Nephron progenitor cell (in vitro differentiated cells): ENCODE data around the gene AFMID.

Experiments used
- DNase-seq: peaks from one replicate; pipeline ENCODE4 v3.0.0; 2021
- H3K27ac Mint-ChIP-seq: 2 replicates; pipeline ENCODE4 v1.8.0; 2021; ENCODE audit warnings: mild to moderate bottlenecking, moderate library complexity, mixed read lengths
- H3K27me3 Mint-ChIP-seq: 2 replicates; pipeline ENCODE4 v1.8.0; 2021; ENCODE audit warnings: mild to moderate bottlenecking, low read depth, mixed read lengths; ENCODE audit not compliant: poor library complexity
- H3K36me3 Mint-ChIP-seq: 2 replicates; pipeline ENCODE4 v1.8.0; 2021; ENCODE audit warnings: low read depth, mixed read lengths
- H3K4me1 Mint-ChIP-seq: 2 replicates; pipeline ENCODE4 v1.8.0; 2021; ENCODE audit warnings: mixed read lengths
- H3K4me3 Mint-ChIP-seq: 2 replicates; pipeline ENCODE4 v1.8.0; 2021; ENCODE audit warnings: mild to moderate bottlenecking, moderate library complexity, mixed read lengths
- H3K9me3 Mint-ChIP-seq: 2 replicates; pipeline ENCODE4 v1.8.0; 2021; ENCODE audit warnings: mild to moderate bottlenecking, moderate library complexity, mixed read lengths
- TF ChIP-seq, protein P1 (sequence below): fragments of 200-600 bp; sonication (generic); IDR thresholded peaks from 2 replicates; pipeline ENCODE4 v1.5.0; 2021; ENCODE audit warnings: antibody characterized with exemption

Gene AFMID

DNA sequence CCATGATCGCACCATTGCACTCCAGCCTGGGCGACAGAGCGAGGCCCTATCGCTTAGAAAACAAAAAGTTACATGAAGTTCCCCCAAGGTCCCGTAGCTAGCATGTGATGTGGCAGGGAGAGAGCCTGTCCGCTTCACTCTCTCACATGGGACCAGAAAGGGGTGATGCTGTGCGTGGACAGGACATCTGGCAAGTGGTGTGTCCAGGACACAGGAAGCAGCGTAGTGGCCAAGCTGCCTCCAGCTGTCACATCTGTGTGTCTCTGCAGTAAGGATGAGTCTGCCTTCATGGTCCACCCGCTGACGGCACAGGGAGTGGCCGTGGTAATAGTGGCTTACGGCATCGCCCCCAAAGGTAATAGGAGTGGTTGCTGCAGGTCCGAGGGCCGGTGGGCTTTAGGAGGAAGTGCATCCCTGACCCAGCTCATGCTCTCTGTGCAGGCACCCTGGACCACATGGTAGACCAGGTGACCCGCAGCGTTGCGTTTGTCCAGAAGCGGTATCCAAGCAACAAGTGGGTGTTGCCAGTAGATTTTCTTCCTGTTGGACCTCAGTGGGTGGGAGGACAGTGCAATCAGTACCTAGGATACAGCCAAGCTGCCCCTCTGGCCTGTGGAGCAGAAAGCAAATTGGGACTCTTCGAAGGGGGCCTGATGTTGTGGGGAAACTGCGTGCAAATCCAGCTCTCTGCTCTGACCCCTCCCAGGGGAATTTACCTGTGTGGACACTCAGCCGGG lies 17.4 kb downstream of the AFMID start:
- Mint-ChIP-seq H3K4me1 (no peaks in the 10 kb centered on the region), H3K36me3 (peaks cover 28% of the 10 kb centered on the region), H3K4me3 (no peak overlapping the region), H3K9me3 (no peaks in the 10 kb centered on the region), H3K27me3 (no peaks in the 10 kb centered on the region), H3K27ac (no peak overlapping the region)
- DNase-seq: no peak
- TF ChIP-seq, protein P1, sequence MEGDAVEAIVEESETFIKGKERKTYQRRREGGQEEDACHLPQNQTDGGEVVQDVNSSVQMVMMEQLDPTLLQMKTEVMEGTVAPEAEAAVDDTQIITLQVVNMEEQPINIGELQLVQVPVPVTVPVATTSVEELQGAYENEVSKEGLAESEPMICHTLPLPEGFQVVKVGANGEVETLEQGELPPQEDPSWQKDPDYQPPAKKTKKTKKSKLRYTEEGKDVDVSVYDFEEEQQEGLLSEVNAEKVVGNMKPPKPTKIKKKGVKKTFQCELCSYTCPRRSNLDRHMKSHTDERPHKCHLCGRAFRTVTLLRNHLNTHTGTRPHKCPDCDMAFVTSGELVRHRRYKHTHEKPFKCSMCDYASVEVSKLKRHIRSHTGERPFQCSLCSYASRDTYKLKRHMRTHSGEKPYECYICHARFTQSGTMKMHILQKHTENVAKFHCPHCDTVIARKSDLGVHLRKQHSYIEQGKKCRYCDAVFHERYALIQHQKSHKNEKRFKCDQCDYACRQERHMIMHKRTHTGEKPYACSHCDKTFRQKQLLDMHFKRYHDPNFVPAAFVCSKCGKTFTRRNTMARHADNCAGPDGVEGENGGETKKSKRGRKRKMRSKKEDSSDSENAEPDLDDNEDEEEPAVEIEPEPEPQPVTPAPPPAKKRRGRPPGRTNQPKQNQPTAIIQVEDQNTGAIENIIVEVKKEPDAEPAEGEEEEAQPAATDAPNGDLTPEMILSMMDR: no peak

DNA sequence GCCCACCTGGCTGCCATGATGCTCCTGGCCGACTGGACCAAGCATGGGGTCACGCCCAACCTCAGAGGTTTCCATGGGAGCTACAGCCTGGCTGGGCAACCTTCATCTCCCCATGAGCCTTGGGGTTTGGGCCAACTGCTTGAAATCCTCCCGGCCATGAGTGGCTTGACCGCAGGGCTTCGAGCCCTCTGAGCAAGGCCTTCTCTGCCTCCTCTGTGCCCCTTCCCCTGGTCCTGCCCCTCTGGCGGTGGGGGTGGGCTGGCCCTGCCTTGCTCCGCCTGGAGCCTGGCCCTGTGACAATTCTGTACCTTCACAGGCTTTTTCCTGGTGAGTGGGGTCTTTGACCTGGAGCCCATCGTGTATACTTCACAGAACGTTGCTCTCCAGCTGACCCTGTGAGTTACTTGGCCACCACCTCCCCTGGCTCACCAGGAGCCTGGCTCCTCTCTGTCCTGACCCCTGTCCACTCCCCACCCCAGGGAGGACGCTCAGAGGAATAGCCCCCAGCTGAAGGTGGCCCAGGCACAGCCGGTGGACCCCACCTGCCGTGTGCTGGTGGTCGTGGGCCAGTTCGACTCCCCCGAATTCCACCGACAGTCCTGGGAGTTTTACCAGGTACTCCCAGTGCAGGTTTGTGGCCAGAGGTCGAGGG lies 18.1 kb downstream of the AFMID start:
- Mint-ChIP-seq H3K36me3 (peaks cover 23% of the 10 kb centered on the region), H3K4me3 (no peak overlapping the region), H3K4me1 (no peaks in the 10 kb centered on the region), H3K27ac (no peak overlapping the region), H3K27me3 (no peaks in the 10 kb centered on the region), H3K9me3 (no peaks in the 10 kb centered on the region)
- DNase-seq: no peak
- TF ChIP-seq, protein P1: no peak

DNA sequence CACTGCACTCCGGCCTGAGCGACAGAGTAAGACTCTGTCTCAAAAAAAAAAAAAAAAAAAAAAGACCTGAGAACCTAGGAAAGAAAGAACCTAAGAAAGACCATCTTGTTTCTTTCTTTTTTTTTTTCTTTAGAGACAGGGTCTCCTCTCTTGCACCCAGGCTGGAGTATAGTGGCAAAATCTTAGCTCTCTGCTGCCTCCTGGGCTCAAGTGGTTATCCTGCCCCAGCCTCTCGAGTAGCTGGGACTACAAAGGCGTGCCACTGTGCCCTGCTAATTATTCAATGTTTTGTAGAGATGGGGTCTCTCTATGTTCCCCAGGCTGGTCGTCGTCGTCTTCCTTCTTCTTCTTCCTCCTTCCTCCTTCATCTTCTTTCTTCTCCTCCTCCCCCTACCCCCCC lies 19.1 kb downstream of the AFMID start:
- Mint-ChIP-seq H3K9me3 (no peaks in the 10 kb centered on the region), H3K4me1 (no peaks in the 10 kb centered on the region), H3K36me3 (peaks cover 21% of the 10 kb centered on the region), H3K27me3 (peaks cover 6% of the 10 kb centered on the region), H3K27ac (no peak overlapping the region), H3K4me3 (no peak overlapping the region)
- TF ChIP-seq, protein P1: no peak
- DNase-seq: no peak

DNA sequence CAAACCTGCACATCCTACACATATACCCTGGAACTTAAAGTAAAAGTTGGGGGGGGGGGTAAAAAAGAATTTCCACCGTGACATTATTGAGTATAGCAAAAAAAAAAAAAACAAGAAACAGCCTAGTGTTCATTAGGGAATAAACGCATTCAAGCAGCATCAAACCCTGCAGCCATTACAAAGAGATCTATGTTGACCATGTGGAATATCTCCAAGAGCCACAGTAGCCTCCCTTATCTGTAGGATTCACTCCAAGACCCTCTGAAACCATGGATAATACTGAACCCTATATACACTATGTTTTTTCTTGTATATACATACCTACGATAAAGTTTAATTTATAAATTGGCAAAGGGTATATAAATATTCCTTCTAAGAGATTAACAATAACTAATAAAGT lies 21.3 kb downstream of the AFMID start:
- Mint-ChIP-seq H3K27me3 (peaks cover 12% of the 10 kb centered on the region), H3K4me3 (no peak overlapping the region), H3K9me3 (no peaks in the 10 kb centered on the region), H3K4me1 (no peaks in the 10 kb centered on the region), H3K27ac (no peak overlapping the region), H3K36me3 (peaks cover 13% of the 10 kb centered on the region)
- TF ChIP-seq, protein P1: no peak
- no peak for DNase-seq

DNA sequence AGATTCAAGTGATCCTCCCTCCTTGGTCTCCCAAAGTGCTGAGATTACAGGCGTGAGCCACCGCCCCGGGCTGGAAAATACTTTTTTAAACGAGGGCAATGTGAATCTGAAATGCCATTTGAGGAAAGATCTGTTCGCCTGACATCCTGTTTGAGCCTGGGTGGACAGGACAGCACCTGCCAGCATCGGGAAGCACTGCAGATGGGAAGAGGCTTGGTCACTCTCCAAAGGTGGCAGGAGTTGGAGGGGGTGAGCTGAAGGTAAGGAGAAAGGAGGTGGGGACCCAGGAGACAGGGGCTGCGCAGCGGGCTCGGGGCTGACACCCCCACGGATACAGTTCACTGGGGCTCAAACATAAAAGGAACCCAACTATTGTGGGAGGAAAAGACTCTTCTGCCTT lies 22.9 kb downstream of the AFMID start:
- H3K9me3 Mint-ChIP-seq: no peaks in the 10 kb centered on the region
- H3K4me1 Mint-ChIP-seq: peaks cover 6% of the 10 kb centered on the region
- no peak overlapping the region for H3K4me3 Mint-ChIP-seq
- DNase-seq: no peak
- no peak overlapping the region for H3K27ac Mint-ChIP-seq
- H3K27me3 Mint-ChIP-seq: peaks cover 12% of the 10 kb centered on the region
- TF ChIP-seq, protein P1: no peak
- H3K36me3 Mint-ChIP-seq: peaks cover 4% of the 10 kb centered on the region

DNA sequence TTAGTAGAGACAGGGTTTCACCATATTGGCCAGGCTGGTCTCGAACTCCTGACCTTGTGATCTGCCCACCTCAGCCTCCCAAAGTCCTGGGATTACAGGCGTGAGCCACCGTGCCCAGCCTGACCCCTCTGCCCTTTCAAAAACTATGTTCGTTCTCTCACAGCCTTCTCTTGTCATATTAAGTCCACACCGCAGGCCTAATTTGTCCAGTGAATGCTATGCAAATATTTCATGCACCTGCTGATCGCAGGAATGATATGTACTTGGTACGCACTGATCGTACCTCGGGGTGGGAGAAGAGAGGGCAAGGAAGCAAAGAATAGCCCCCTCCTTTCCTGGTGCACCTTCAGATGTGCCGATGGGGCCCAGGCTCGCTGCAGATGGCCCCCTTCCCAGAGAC lies 23.9 kb downstream of the AFMID start:
- no peak for DNase-seq
- peaks cover 12% of the 10 kb centered on the region for H3K36me3 Mint-ChIP-seq
- TF ChIP-seq, protein P1: no peak
- peaks cover 16% of the 10 kb centered on the region for H3K27me3 Mint-ChIP-seq
- H3K9me3 Mint-ChIP-seq: no peaks in the 10 kb centered on the region
- H3K4me1 Mint-ChIP-seq: peaks cover 13% of the 10 kb centered on the region
- H3K27ac Mint-ChIP-seq: no peak overlapping the region
- no peak overlapping the region for H3K4me3 Mint-ChIP-seq
